IMR-90 (cell line): ENCODE measurements around the gene OSCAR. TPM values are rescaled to one million over a fixed set of nuclear protein-coding genes. Genes with fewer than 3 reads are reported as not detected.
"Not testable (repeated sequence)": the region's sequence is repeated elsewhere in the genome, so short reads cannot be mapped to it uniquely, and the experiment has no call there.

Experiments
- ATAC-seq: fragments of 200-7000 bp; cut with Tn5 transposase; 2 replicates; pipeline ENCODE4 v1.9.1; 2020; ENCODE audit warnings: low read depth, mild to moderate bottlenecking, moderate library complexity
- BruUV-seq: library from RNA; stranded (reverse); fragments of 400-500 nt; replicated peaks from 2 replicates; lab custom pipeline; 2021; lab: Mats Ljungman, UMichigan
- CTCF ChIA-PET: fragments of 300-600 bp; formaldehyde crosslinking; extraction: SDS; loops from one replicate; lab custom pipeline; 2021; ENCODE audit warnings: antibody characterized with exemption; lab: Yijun Ruan, JAX
- POLR2A ChIA-PET: fragments of 300-600 bp; sonication (Branson Sonifier 250); formaldehyde crosslinking; loops from one replicate; lab custom pipeline; 2022; ENCODE audit warnings: antibody characterized with exemption; ENCODE audit not compliant: unreplicated experiment; lab: Charles Lee
- DNase-seq: peaks from one replicate; pipeline ENCODE4 v3.0.0; 2013
- H2AFZ ChIP-seq: replicated peaks from 2 replicates; pipeline ENCODE3; 2013; ENCODE audit warnings: low read length, mild to moderate bottlenecking; ENCODE audit not compliant: poor library complexity
- H2AK5ac ChIP-seq: 2 replicates; pipeline ENCODE4 v1.6.1; 2013; ENCODE audit warnings: low read depth, low read length, inconsistent platforms
- H2AK9ac ChIP-seq: replicated peaks from 2 replicates; pipeline ENCODE3; 2013; ENCODE audit warnings: mild to moderate bottlenecking, low read depth, low read length, moderate library complexity; ENCODE audit not compliant: poor library complexity
- H2BK120ac ChIP-seq: 2 replicates; pipeline ENCODE4 v1.6.1; 2013; ENCODE audit warnings: low read depth, low read length, inconsistent platforms
- H2BK15ac ChIP-seq: 3 replicates; pipeline ENCODE4 v1.6.1; 2013; ENCODE audit warnings: low read depth, low read length, inconsistent platforms
- H2BK20ac ChIP-seq: 2 replicates; pipeline ENCODE4 v1.6.1; 2013; ENCODE audit warnings: low read depth, mild to moderate bottlenecking, inconsistent platforms, low read length, moderate library complexity
- H2BK5ac ChIP-seq: 2 replicates; pipeline ENCODE4 v1.6.1; 2013; ENCODE audit warnings: mild to moderate bottlenecking, low read depth, low read length, inconsistent platforms; ENCODE audit not compliant: poor library complexity, severe bottlenecking
- H3K14ac ChIP-seq: replicated peaks from 2 replicates; pipeline ENCODE4 v1.6.1; 2013; ENCODE audit warnings: low read depth, low read length, inconsistent platforms
- H3K18ac ChIP-seq: 2 replicates; pipeline ENCODE4 v1.6.1; 2013; ENCODE audit warnings: low read depth, low read length, control low read depth
- H3K23ac ChIP-seq: 2 replicates; pipeline ENCODE4 v1.6.1; 2013; ENCODE audit warnings: low read depth, low read length, inconsistent platforms
- H3K27ac ChIP-seq: 2 replicates; pipeline ENCODE4 v1.5.1; 2013; ENCODE audit warnings: mild to moderate bottlenecking, control low read depth, low read length; ENCODE audit not compliant: insufficient read depth
- H3K27me3 ChIP-seq: 2 replicates; pipeline ENCODE4 v1.6.1; 2013; ENCODE audit warnings: low read length; ENCODE audit not compliant: control insufficient read depth, insufficient read depth
- H3K36me3 ChIP-seq: 2 replicates; pipeline ENCODE4 v1.6.1; 2013; ENCODE audit warnings: low read length, mixed read lengths; ENCODE audit not compliant: control insufficient read depth, insufficient read depth
- H3K4ac ChIP-seq: 2 replicates; pipeline ENCODE4 v1.6.1; 2013; ENCODE audit warnings: low read depth, low read length, inconsistent platforms
- H3K4me1 ChIP-seq: 2 replicates; pipeline ENCODE4 v1.6.1; 2013; ENCODE audit warnings: low read length, mixed read lengths; ENCODE audit not compliant: control insufficient read depth, insufficient read depth
- H3K4me2 ChIP-seq: 2 replicates; pipeline ENCODE4 v1.6.1; 2013; ENCODE audit warnings: low read depth, mild to moderate bottlenecking, control low read depth, low read length, moderate library complexity
- H3K4me3 ChIP-seq: 2 replicates; pipeline ENCODE4 v1.5.1; 2013; ENCODE audit warnings: low read depth, mild to moderate bottlenecking, control low read depth, low read length, moderate library complexity; ENCODE audit not compliant: insufficient read depth
- H3K56ac ChIP-seq: 2 replicates; pipeline ENCODE4 v1.6.1; 2013; ENCODE audit warnings: low read length, inconsistent platforms; ENCODE audit not compliant: insufficient read depth; ENCODE audit errors: extremely low read depth
- H3K79me1 ChIP-seq, 2 experiments: 2 replicates each; pipeline ENCODE4 v1.6.1; 2013; ENCODE audit warnings: low read length in 2 of 2, inconsistent platforms in 1 of 2, low read depth in 1 of 2
- H3K9ac ChIP-seq: 2 replicates; pipeline ENCODE4 v1.6.1; 2013; ENCODE audit warnings: low read depth, low read length, control low read depth
- H3K9me1 ChIP-seq: 2 replicates; pipeline ENCODE4 v1.6.1; 2013; ENCODE audit warnings: low read length, inconsistent platforms; ENCODE audit not compliant: insufficient read depth
- H3K9me3 ChIP-seq: 2 replicates; pipeline ENCODE4 v1.6.1; 2013; ENCODE audit warnings: low read length; ENCODE audit not compliant: control insufficient read depth, insufficient read depth
- H4K20me1 ChIP-seq: 2 replicates; pipeline ENCODE4 v1.6.1; 2013; ENCODE audit warnings: low read length, inconsistent platforms; ENCODE audit not compliant: insufficient read depth
- H4K5ac ChIP-seq: 2 replicates; pipeline ENCODE4 v1.6.1; 2013; ENCODE audit warnings: mild to moderate bottlenecking, low read depth, low read length, control low read depth
- H4K8ac ChIP-seq, 2 experiments: 2 replicates each; pipeline ENCODE4 v1.6.1; 2013; ENCODE audit warnings: low read depth in 2 of 2, low read length in 2 of 2, control low read depth in 1 of 2, inconsistent platforms in 1 of 2
- H4K91ac ChIP-seq: 2 replicates; pipeline ENCODE4 v1.6.1; 2013; ENCODE audit warnings: low read depth, low read length, inconsistent platforms; ENCODE audit not compliant: insufficient read depth
- CTCF ChIP-seq: conservative IDR thresholded peaks from 2 replicates; pipeline ENCODE4 v1.5.1; 2012; ENCODE audit warnings: mild to moderate bottlenecking, low read depth, low read length, improper control_type of control experiment
- MAZ ChIP-seq: IDR thresholded peaks from 2 replicates; pipeline ENCODE4 v1.6.1; 2012; ENCODE audit warnings: low read depth, mild to moderate bottlenecking, low read length, improper control_type of control experiment, moderate library complexity, borderline replicate concordance
- MXI1 ChIP-seq: IDR thresholded peaks from 2 replicates; pipeline ENCODE4 v1.6.1; 2012; ENCODE audit warnings: low read depth, mild to moderate bottlenecking, low read length, moderate library complexity, borderline replicate concordance
- WGBS, 2 experiments: methylation state at CpG; one replicate each; pipeline versions ENCODE4 v1.1.5 to v1.1.7; 2013; ENCODE audit warnings: missing lambda C conversion rate in 2 of 2; ENCODE audit not compliant: insufficient read length in 1 of 2; ENCODE audit errors: extremely low coverage in 2 of 2; 5-methylcytosine and 5-hydroxymethylcytosine counted together
- dilution Hi-C: fragments of 300-500 bp; cut with HindIII; formaldehyde crosslinking; loops from one replicate; pipeline ENCODE4 v1.14.3; 2018; ENCODE audit warnings: low sequenced_read_pairs; ENCODE audit not compliant: unreplicated experiment
- in situ Hi-C: fragments of 300-500 bp; cut with MboI; formaldehyde crosslinking; loops from 3 replicates; pipeline ENCODE4 v1.14.3; 2019; ENCODE audit warnings: low sequenced_read_pairs, inconsistent platforms, mixed read lengths
- intact Hi-C: fragments of 100-400 bp; cut with micrococcal nuclease; formaldehyde crosslinking; loops from 2 replicates; pipeline ENCODE4 v1.10.0; 2022
- polyA plus RNA-seq, 3 experiments: library from polyadenylated mRNA; depleted of rRNA; stranded (reverse); fragments of >200 nt; gene quantifications; 2 replicates each; pipeline ENCODE4 v1.2.3, GENCODE V29; 2012; ENCODE audit warnings: low replicate concordance in 1 of 3
- total RNA-seq: library from RNA; depleted of rRNA; stranded (reverse); fragments of >200 nt; gene quantifications from 2 replicates; pipeline ENCODE4 v1.2.3, GENCODE V29; 2012

The OSCAR gene
- total and polyA plus RNA-seq, 2 of the 4 experiments (the other 2 are of a cell fraction): 0.15 TPM; not detected in 1

GRCh38 chr19:54095859-54096616, 4.6 kb downstream of the OSCAR start:
- H3K4me2 ChIP-seq: peak overlapping the region; percentile 85
- H3K9me3 ChIP-seq, H2BK5ac ChIP-seq, H2BK120ac ChIP-seq, in situ Hi-C loops, H3K79me1 ChIP-seq, H3K27me3 ChIP-seq, H3K56ac ChIP-seq, H3K36me3 ChIP-seq, H3K23ac ChIP-seq, dilution Hi-C loops, H3K4me1 ChIP-seq, H2AK5ac ChIP-seq, H3K18ac ChIP-seq, H2BK15ac ChIP-seq, H3K27ac ChIP-seq, POLR2A ChIA-PET, H3K14ac ChIP-seq, H2BK20ac ChIP-seq, H4K20me1 ChIP-seq, H3K4ac ChIP-seq, BruUV-seq, H4K91ac ChIP-seq, H3K9me1 ChIP-seq: not testable (repeated sequence)
- 0 out of 2 replicates have a peak, but pooled peaks have one; percentile 1 for TF ChIP-seq MAZ
- TF ChIP-seq CTCF: 0 out of 2 replicates have a peak, but pooled peaks have one; percentile 13
- peak; percentile 41; the same call in 1 of the 2 replicates for TF ChIP-seq MXI1
- CTCF ChIA-PET: interaction anchor here (0.5 to 1.4 kb wide), 2 partner anchors 64 to 307 kb away, joined by 3 read pairs; no protein-coding TSS in a partner anchor
- H2AFZ ChIP-seq: peak overlapping the region; percentile 97
- DNase-seq (peak; percentile 33), ATAC-seq (peak; percentile 92)
- peak overlapping the region; percentile 78; the same call in 1 of the 2 replicates for H4K5ac ChIP-seq
- peak overlapping the region; percentile 39 for H3K4me3 ChIP-seq
- peak overlapping the region; percentile 31; the same call in 1 of the 2 replicates for H3K9ac ChIP-seq
- peak overlapping the region; percentile 32 to 63; a peak in 3 of 4 replicates for H4K8ac ChIP-seq
- H2AK9ac ChIP-seq: peak overlapping the region; percentile 90
- intact Hi-C loops: loop anchor here (5.0 to 10.0 kb wide), 2 partner anchors 289 to 761 kb away; partner anchors contain the start of gene ZNF845
- 1% methylated on average over 46 of the region's 46 CpGs; no CpG with 5 or more reads in 1 of the 2 experiments for WGBS, 2 experiments
